HG02884 (cell line): Measurements from ENCODE around the gene CIZ1.

Experiments
- ATAC-seq: cut with Tn5 transposase; IDR thresholded peaks from one replicate; pipeline ENCODE4 v1.9.1; 2021; ENCODE audit warnings: mild to moderate bottlenecking, moderate library complexity; ENCODE audit not compliant: unreplicated experiment

CIZ1 gene

DNA sequence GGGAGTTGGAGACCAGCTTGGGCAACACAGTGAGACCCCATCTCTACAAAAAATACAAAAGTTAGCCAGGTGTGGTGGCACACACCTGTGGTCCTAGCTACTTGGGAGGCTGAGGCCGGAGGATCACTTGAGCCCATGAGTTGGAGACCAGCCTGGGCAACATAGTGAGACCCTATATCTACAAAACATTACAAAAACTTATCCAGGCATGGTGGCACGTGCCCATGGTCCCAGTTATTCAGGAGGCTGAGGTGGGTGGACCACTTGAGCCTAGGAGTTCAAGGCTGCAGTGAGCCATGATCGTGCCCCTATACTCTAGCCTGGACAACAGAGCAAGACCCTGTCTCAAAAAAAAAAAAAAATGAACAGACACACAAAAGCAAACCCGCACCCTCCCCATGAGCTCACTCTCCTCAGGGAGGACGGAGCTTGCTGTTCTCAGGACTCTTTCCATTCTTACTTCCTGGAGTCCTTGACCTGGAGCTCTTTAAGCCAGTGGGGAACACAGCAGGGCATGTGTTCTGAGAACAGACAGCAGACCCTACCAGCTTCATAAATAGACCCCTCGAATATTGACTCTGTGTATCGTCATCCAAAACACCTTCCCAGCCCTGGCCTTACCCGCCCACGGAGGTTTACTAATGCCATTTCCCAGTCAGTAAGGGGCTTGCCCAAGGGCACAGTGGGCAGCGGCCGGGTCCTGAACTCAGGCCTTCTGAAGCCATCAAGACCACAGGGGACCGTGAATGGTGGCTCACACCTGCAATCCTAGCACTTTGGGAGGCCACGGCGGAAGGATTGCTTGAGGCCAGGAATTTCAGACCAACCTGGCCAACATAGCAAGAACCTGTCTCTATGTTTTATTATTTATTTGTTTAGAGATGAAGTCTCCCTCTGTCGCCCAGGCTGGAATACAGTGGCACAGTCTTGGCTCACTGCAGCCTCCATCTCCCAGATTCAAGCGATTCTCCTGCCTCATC is 75.0 kb downstream of the CIZ1 start:
- ATAC-seq: no peak
